ENCODE results near the gene SSBP3.

The SSBP3 gene

GRCh38 chr1:54271341-54271740 lies 134.9 kb downstream of the SSBP3 start:
- H3K4me3 ChIP-seq (ENCODE audit: low read depth, low read length): no peak overlapping the region
- no peak for TF ChIP-seq CTCF (IDR thresholded peaks at IDR 0.05)
- peaks cover 3% of the 10 kb centered on the region for H3K79me2 ChIP-seq
- no peaks in the 10 kb centered on the region for H3K9me3 ChIP-seq (ENCODE audit: control insufficient read depth, low read length)
- no peak overlapping the region for H3K27ac ChIP-seq
- no peaks in the 10 kb centered on the region for H3K4me1 ChIP-seq
- no peaks in the 10 kb centered on the region for H3K27me3 ChIP-seq (ENCODE audit: control insufficient read depth, insufficient read depth, low read length)
- no peaks in the 10 kb centered on the region for H3K36me3 ChIP-seq (ENCODE audit: control insufficient read depth, insufficient read depth, low read length)
- H3K4me2 ChIP-seq (ENCODE audit: low read length): no peak overlapping the region
- no peak overlapping the region for H2AFZ ChIP-seq
- H3K9ac ChIP-seq: no peak overlapping the region

GRCh38 chr1:54270543-54270942 lies 135.7 kb downstream of the SSBP3 start:
- H3K9ac ChIP-seq: no peak overlapping the region
- TF ChIP-seq CTCF (IDR thresholded peaks at IDR 0.05): no peak
- no peak overlapping the region for H3K27ac ChIP-seq
- no peaks in the 10 kb centered on the region for H3K9me3 ChIP-seq (ENCODE audit: control insufficient read depth, low read length)
- H3K4me3 ChIP-seq (ENCODE audit: low read depth, low read length): no peak overlapping the region
- H3K79me2 ChIP-seq: peaks cover 3% of the 10 kb centered on the region
- H2AFZ ChIP-seq: no peak overlapping the region
- no peaks in the 10 kb centered on the region for H3K4me1 ChIP-seq
- no peaks in the 10 kb centered on the region for H3K36me3 ChIP-seq (ENCODE audit: control insufficient read depth, insufficient read depth, low read length)
- H3K4me2 ChIP-seq (ENCODE audit: low read length): no peak overlapping the region
- no peaks in the 10 kb centered on the region for H3K27me3 ChIP-seq (ENCODE audit: control insufficient read depth, insufficient read depth, low read length)

GRCh38 chr1:54268762-54269297 lies 137.4 kb downstream of the SSBP3 start:
- no peaks in the 10 kb centered on the region for H3K9me3 ChIP-seq (ENCODE audit: control insufficient read depth, low read length)
- no peaks in the 10 kb centered on the region for H3K4me1 ChIP-seq
- H3K4me2 ChIP-seq (ENCODE audit: low read length): no peak overlapping the region
- no peaks in the 10 kb centered on the region for H3K27me3 ChIP-seq (ENCODE audit: control insufficient read depth, insufficient read depth, low read length)
- H2AFZ ChIP-seq: no peak overlapping the region
- H3K27ac ChIP-seq: no peak overlapping the region
- no peaks in the 10 kb centered on the region for H3K36me3 ChIP-seq (ENCODE audit: control insufficient read depth, insufficient read depth, low read length)
- H3K79me2 ChIP-seq: no peaks in the 10 kb centered on the region
- no peak overlapping the region for H3K4me3 ChIP-seq (ENCODE audit: low read depth, low read length)
- no peak overlapping the region for H3K9ac ChIP-seq
- TF ChIP-seq CTCF (IDR thresholded peaks at IDR 0.05): no peak

GRCh38 chr1:54267815-54268761 lies 138.1 kb downstream of the SSBP3 start:
- no peak for TF ChIP-seq CTCF (IDR thresholded peaks at IDR 0.05)
- Histone ChIP-seq H3K4me3 (ENCODE audit: low read depth, low read length) (no peak overlapping the region), H3K9ac (no peak overlapping the region), H3K9me3 (ENCODE audit: control insufficient read depth, low read length) (no peaks in the 10 kb centered on the region), H3K4me1 (no peaks in the 10 kb centered on the region), H3K27me3 (ENCODE audit: control insufficient read depth, insufficient read depth, low read length) (no peaks in the 10 kb centered on the region), H2AFZ (no peak overlapping the region), H3K36me3 (ENCODE audit: control insufficient read depth, insufficient read depth, low read length) (no peaks in the 10 kb centered on the region), H3K27ac (no peak overlapping the region), H3K79me2 (no peaks in the 10 kb centered on the region), H3K4me2 (ENCODE audit: low read length) (no peak overlapping the region)

Measured in parathyroid adenoma (tissue), 2 donors.